ENCODE results near the gene SMG6.

- TF ChIP-seq EZH2phosphoT487 (IDR thresholded peaks at IDR 0.05; ENCODE audit: low read depth), result no peak
- TF ChIP-seq, protein P1, sequence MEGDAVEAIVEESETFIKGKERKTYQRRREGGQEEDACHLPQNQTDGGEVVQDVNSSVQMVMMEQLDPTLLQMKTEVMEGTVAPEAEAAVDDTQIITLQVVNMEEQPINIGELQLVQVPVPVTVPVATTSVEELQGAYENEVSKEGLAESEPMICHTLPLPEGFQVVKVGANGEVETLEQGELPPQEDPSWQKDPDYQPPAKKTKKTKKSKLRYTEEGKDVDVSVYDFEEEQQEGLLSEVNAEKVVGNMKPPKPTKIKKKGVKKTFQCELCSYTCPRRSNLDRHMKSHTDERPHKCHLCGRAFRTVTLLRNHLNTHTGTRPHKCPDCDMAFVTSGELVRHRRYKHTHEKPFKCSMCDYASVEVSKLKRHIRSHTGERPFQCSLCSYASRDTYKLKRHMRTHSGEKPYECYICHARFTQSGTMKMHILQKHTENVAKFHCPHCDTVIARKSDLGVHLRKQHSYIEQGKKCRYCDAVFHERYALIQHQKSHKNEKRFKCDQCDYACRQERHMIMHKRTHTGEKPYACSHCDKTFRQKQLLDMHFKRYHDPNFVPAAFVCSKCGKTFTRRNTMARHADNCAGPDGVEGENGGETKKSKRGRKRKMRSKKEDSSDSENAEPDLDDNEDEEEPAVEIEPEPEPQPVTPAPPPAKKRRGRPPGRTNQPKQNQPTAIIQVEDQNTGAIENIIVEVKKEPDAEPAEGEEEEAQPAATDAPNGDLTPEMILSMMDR (IDR thresholded peaks at IDR 0.05; ENCODE audit: low read depth, low read length), result no peak
Observed at GRCh38 chr17:2338315-2338657, 34.7 kb upstream of the SMG6 start.
